ENCODE results near the gene GMDS.

The GMDS gene

GRCh38 chr6:1584996-1585668, 660.3 kb downstream of the GMDS start:
- in situ Hi-C loops (cut with HindIII; ENCODE audit: low sequenced_read_pairs): no loop called here

GRCh38 chr6:1584146-1584545, 661.3 kb downstream of the GMDS start:
- in situ Hi-C loops (cut with HindIII; ENCODE audit: low sequenced_read_pairs): no loop called here

- in situ Hi-C loops (cut with HindIII; ENCODE audit: low sequenced_read_pairs): no loop called here
Observed at GRCh38 chr6:1581120-1581991, 664.0 kb downstream of the GMDS start.

- in situ Hi-C loops (cut with HindIII; ENCODE audit: low sequenced_read_pairs): no loop called here
Observed at GRCh38 chr6:1580585-1580984, 664.8 kb downstream of the GMDS start.

GRCh38 chr6:1580109-1580508, 665.3 kb downstream of the GMDS start:
- in situ Hi-C loops (cut with HindIII; ENCODE audit: low sequenced_read_pairs): no loop called here

- in situ Hi-C loops (cut with HindIII; ENCODE audit: low sequenced_read_pairs): no loop called here
Observed at GRCh38 chr6:1579096-1579495, 666.3 kb downstream of the GMDS start.

GRCh38 chr6:1577896-1578745, 667.3 kb downstream of the GMDS start:
- in situ Hi-C loops (cut with HindIII; ENCODE audit: low sequenced_read_pairs): no loop called here

- in situ Hi-C loops (cut with HindIII; ENCODE audit: low sequenced_read_pairs): no loop called here
Observed at GRCh38 chr6:1577146-1577680, 668.2 kb downstream of the GMDS start.

- in situ Hi-C loops (cut with HindIII; ENCODE audit: low sequenced_read_pairs): no loop called here
Observed at GRCh38 chr6:1576711-1577110, 668.7 kb downstream of the GMDS start.

- in situ Hi-C loops (cut with HindIII; ENCODE audit: low sequenced_read_pairs): no loop called here
Observed at GRCh38 chr6:1576166-1576565, 669.2 kb downstream of the GMDS start.

GRCh38 chr6:1575210-1576041, 670.0 kb downstream of the GMDS start:
- in situ Hi-C loops (cut with HindIII; ENCODE audit: low sequenced_read_pairs): no loop called here

GRCh38 chr6:1574890-1575209, 670.6 kb downstream of the GMDS start:
- in situ Hi-C loops (cut with HindIII; ENCODE audit: low sequenced_read_pairs): no loop called here

- in situ Hi-C loops (cut with HindIII; ENCODE audit: low sequenced_read_pairs): no loop called here
Observed at GRCh38 chr6:1574083-1574761, 671.2 kb downstream of the GMDS start.
